GM19193 (cell line): ENCODE measurements around the gene DYNLT4.

ENCODE experiments used
- POLR2A ChIP-seq: IDR thresholded peaks from 4 replicates; pipeline ENCODE4 v1.6.1; 2011; ENCODE audit not compliant: insufficient read depth, insufficient read length; ENCODE audit errors: extremely low read depth

DYNLT4 gene

GRCh38 chr1:44806704-44807363 lies at the start of gene DYNLT4:
Gene DYNLT4 (minus strand): TSS chr1:44807351. CDS start chr1:44806668, 683 bp downstream.
- no peak for TF ChIP-seq POLR2A

- no peak for TF ChIP-seq POLR2A
These were observed 48.6 kb upstream of the DYNLT4 start for GRCh38 chr1:44855742-44856141.

GRCh38 chr1:44854970-44855369 lies 47.8 kb upstream of the DYNLT4 start:
- no peak for TF ChIP-seq POLR2A

GRCh38 chr1:44853201-44853600 lies 46.0 kb upstream of the DYNLT4 start:
- TF ChIP-seq POLR2A: no peak

GRCh38 chr1:44851308-44851707 lies 44.2 kb upstream of the DYNLT4 start:
- no peak for TF ChIP-seq POLR2A

- no peak for TF ChIP-seq POLR2A
These were observed 42.5 kb upstream of the DYNLT4 start for GRCh38 chr1:44849575-44850132.

GRCh38 chr1:44848456-44849181 lies 41.5 kb upstream of the DYNLT4 start:
- no peak for TF ChIP-seq POLR2A

GRCh38 chr1:44847845-44848244 lies 40.7 kb upstream of the DYNLT4 start:
- TF ChIP-seq POLR2A: no peak

GRCh38 chr1:44846985-44847384 lies 39.8 kb upstream of the DYNLT4 start:
- no peak for TF ChIP-seq POLR2A

GRCh38 chr1:44842862-44843655 lies 35.9 kb upstream of the DYNLT4 start, which contains the start of gene PTCH2:
Gene PTCH2 (minus strand): TSS chr1:44843253. CDS start chr1:44842932, 321 bp downstream.
- no peak for TF ChIP-seq POLR2A

- no peak for TF ChIP-seq POLR2A
These were observed 35.3 kb upstream of the DYNLT4 start for GRCh38 chr1:44842486-44842861.

GRCh38 chr1:44839576-44839975 lies 32.4 kb upstream of the DYNLT4 start:
- no peak for TF ChIP-seq POLR2A

GRCh38 chr1:44835738-44836675 lies 28.9 kb upstream of the DYNLT4 start:
- TF ChIP-seq POLR2A: no peak

- TF ChIP-seq POLR2A: no peak
These were observed 27.2 kb upstream of the DYNLT4 start for GRCh38 chr1:44834328-44834727.

GRCh38 chr1:44832056-44832705 lies 25.0 kb upstream of the DYNLT4 start:
- no peak for TF ChIP-seq POLR2A
